Peyer's patch (tissue), 4 donors: ENCODE data around the gene FLRT1. TPM values are rescaled to one million over a fixed set of nuclear protein-coding genes. Genes with fewer than 3 reads are reported as not detected.

Experiments
- DNase-seq, 3 donors: peaks; one replicate each; pipeline ENCODE4 v3.0.0-alpha.2; 2017 to 2019
- H3K27ac ChIP-seq, 4 donors: fragments of 200-600 bp; sonication (generic); one replicate each; pipeline ENCODE4 v1.5.1; 2016 to 2019
- H3K27me3 ChIP-seq, 2 donors: fragments of 200-600 bp; sonication (generic); one replicate each; pipeline ENCODE4 v1.5.1; 2019
- H3K36me3 ChIP-seq, 3 donors: fragments of 200-600 bp; sonication (generic); one replicate each; pipeline ENCODE4 v1.5.1; 2016 to 2019
- H3K4me1 ChIP-seq, 4 donors: fragments of 200-600 bp; sonication (generic); one replicate each; pipeline ENCODE4 v1.5.1; 2016 to 2019
- H3K4me3 ChIP-seq, 4 donors: fragments of 200-600 bp; sonication (generic); 1 replicate in 3 of 4; 2 replicates in 1 of 4; pipeline ENCODE4 v1.5.1; 2016 to 2019; ENCODE audit warnings: mild to moderate bottlenecking in 1 of 4
- H3K9me3 ChIP-seq, 4 donors: fragments of 200-600 bp; sonication (generic); one replicate each; pipeline ENCODE4 v1.5.1; 2016 to 2019; ENCODE audit warnings: mild to moderate bottlenecking in 1 of 4
- POLR2A ChIP-seq, 2 donors: fragments of 450-650 bp; IDR thresholded peaks; one replicate each; pipeline ENCODE4 v1.5.1; 2017; ENCODE audit warnings: antibody characterized with exemption in 2 of 2, mild to moderate bottlenecking in 2 of 2, moderate library complexity in 2 of 2
- total RNA-seq, 4 donors: library from RNA; depleted of rRNA; stranded (reverse); fragments of >200 nt; gene quantifications; one replicate each; pipeline ENCODE4 v1.1.0, GENCODE V29; 2016
- TF ChIP-seq, protein P1 (sequence below), 6 experiments: fragments of 450-650 bp in 4 of 6; fragments of 200-600 bp in 2 of 6; sonication (generic) in 1 of 6; IDR thresholded peaks; one replicate each; pipeline ENCODE4 v1.5.1; 2017 to 2019; ENCODE audit warnings: antibody characterized with exemption in 6 of 6, mild to moderate bottlenecking in 3 of 6, moderate library complexity in 1 of 6

Gene FLRT1
- total RNA-seq, 4 donors from 2014 or later: 0.27 TPM; not detected in 3

DNA sequence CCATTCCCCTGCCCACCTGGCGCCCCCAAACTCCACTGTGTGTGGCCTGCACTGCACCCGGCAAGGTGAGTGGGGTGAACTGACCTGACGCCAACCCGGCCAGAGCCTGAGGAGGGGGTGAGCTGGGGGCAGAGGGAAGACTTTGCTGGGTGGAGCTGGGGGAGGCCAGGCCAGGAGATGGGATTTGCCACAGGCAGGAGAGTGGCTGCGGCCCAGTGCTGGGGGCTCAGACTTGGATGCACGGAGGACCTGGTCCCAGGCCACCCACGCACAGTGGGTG is 17.8 kb upstream of the FLRT1 start:
- TF ChIP-seq POLR2A (IDR thresholded peaks at IDR 0.05): no peak
- TF ChIP-seq, protein P1, sequence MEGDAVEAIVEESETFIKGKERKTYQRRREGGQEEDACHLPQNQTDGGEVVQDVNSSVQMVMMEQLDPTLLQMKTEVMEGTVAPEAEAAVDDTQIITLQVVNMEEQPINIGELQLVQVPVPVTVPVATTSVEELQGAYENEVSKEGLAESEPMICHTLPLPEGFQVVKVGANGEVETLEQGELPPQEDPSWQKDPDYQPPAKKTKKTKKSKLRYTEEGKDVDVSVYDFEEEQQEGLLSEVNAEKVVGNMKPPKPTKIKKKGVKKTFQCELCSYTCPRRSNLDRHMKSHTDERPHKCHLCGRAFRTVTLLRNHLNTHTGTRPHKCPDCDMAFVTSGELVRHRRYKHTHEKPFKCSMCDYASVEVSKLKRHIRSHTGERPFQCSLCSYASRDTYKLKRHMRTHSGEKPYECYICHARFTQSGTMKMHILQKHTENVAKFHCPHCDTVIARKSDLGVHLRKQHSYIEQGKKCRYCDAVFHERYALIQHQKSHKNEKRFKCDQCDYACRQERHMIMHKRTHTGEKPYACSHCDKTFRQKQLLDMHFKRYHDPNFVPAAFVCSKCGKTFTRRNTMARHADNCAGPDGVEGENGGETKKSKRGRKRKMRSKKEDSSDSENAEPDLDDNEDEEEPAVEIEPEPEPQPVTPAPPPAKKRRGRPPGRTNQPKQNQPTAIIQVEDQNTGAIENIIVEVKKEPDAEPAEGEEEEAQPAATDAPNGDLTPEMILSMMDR (IDR thresholded peaks at IDR 0.05): no peak

DNA sequence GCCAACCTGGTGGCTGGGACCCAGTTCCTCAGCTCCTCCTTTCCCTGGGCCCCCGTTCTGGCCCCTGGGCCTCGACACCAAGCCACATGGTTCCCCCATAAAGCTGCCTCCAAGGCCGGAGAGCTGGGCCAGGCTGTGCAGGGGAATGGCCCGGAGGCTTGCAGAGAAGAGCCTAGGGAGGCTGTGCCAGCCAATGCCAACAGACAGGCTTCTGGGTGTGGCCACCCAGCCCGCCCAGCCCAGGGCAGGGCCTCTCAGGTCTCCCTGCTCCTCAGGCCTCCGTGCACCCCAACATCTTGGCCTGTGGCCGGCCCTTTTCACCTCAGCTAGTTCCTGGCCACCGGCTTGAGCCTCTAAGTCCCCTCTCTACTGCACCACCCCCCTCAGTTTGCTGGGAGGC is 17.4 kb upstream of the FLRT1 start:
- no peak for DNase-seq
- Histone ChIP-seq H3K4me1 (no peaks in the 10 kb centered on the region), H3K4me3 (no peak overlapping the region), H3K27me3 (no peaks in the 10 kb centered on the region), H3K27ac (no peak overlapping the region), H3K9me3 (no peaks in the 10 kb centered on the region), H3K36me3 (no peaks in the 10 kb centered on the region)
- TF ChIP-seq POLR2A (IDR thresholded peaks at IDR 0.05): no peak
- TF ChIP-seq, protein P1 (IDR thresholded peaks at IDR 0.05): no peak

More for the DNA sequence above, 17.8 kb upstream of the FLRT1 start:
- Histone ChIP-seq H3K4me3 (no peak overlapping the region), H3K4me1 (no peaks in the 10 kb centered on the region), H3K36me3 (no peaks in the 10 kb centered on the region), H3K27ac (no peak overlapping the region), H3K27me3 (no peaks in the 10 kb centered on the region), H3K9me3 (no peaks in the 10 kb centered on the region)
- no peak for DNase-seq

DNA sequence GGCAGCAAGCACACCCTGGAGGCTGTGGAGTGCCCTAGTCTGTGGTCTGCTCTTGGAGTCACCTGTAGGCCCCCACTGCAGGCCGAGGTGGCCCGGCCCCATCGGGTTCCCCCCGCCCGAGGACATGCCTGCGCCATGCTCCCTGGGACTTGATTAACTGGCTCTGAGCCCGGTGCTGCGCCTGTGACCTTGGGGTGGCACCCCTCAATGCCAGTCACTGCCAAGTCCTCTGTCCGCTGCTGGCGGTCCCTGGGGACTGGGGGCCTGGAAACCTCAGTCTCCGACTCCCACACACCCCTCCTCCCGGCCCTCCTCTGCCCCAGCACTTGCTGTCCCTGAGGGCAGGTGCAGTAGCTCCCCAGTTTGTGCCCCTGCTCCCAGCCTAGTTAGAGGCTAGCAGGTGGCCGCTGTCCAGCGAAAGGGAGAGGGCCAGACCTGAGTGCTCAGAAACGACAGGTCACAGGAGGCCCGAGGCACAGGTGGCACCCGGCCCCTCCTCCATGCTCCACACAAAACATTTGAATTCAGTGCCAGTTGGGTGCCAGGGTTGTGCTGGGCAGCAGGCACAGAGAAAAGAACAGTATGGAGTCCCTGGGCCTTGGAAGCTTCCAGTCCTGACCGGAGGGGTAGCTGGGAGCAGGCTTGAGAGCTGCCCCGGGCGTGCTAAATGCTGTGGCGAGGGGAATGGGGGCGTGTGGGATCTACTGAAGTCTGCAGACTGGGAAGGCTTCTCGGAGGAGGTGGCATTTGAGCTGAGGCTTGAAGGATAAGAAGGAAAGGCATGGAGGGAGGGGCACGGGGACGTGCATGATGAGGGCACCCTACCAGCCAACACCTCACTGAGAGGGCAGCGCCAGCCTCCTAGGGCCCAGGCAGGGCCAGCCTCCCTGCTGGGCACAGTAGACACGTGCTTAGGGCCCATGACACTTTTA is 16.4 kb upstream of the FLRT1 start:
- no peaks in the 10 kb centered on the region for H3K4me1 ChIP-seq
- no peak overlapping the region for H3K27ac ChIP-seq

DNA sequence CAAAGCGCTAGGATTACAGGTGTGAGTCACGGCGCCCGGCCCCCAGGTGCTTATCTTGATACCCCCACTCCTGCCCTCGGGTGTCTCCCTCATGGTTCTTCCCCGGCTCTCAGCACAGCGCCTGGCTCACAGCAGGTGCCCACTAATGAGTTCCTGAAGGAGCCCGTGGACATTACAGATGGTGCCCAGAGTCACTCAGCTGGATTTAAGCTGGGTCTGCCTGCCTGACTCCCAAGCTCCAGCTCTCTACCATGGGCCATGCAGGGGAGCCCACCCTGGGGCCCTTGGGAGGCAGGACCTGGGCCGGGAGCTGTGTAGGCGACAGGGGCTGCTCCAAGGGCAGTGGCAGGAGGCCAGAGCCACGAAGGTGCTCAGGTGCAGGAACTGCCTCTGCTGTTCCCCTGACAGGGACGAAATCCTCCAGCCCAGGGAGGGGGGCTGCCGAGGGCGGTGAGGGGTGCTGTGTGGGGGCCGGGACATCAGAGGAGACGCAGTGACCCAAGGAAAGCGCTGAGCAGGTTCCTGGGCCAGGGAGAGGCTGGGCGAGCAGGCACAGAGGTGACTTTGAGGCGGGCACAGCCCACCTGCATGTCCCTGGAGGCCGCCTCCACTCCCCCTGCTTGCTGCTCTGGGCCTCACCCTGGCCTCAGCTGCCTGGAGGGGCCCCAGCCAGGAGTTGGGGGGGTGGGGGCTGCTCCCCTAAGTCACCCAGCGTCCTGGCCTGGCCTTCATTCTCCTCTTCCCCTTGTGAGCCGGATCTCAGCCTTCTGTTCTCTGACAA is 14.6 kb upstream of the FLRT1 start:
- Histone ChIP-seq H3K4me3 (no peak overlapping the region), H3K4me1 (no peaks in the 10 kb centered on the region), H3K27ac (no peak overlapping the region), H3K9me3 (no peaks in the 10 kb centered on the region), H3K27me3 (no peaks in the 10 kb centered on the region), H3K36me3 (no peaks in the 10 kb centered on the region)
- no peak for TF ChIP-seq POLR2A (IDR thresholded peaks at IDR 0.05)
- TF ChIP-seq, protein P1 (IDR thresholded peaks at IDR 0.05): no peak
- DNase-seq: no peak

More for the DNA sequence above, 16.4 kb upstream of the FLRT1 start:
- Histone ChIP-seq H3K9me3 (no peaks in the 10 kb centered on the region), H3K36me3 (no peaks in the 10 kb centered on the region), H3K4me3 (no peak overlapping the region), H3K27me3 (no peaks in the 10 kb centered on the region)
- DNase-seq: no peak
- TF ChIP-seq, protein P1 (IDR thresholded peaks at IDR 0.05): no peak
- no peak for TF ChIP-seq POLR2A (IDR thresholded peaks at IDR 0.05)

DNA sequence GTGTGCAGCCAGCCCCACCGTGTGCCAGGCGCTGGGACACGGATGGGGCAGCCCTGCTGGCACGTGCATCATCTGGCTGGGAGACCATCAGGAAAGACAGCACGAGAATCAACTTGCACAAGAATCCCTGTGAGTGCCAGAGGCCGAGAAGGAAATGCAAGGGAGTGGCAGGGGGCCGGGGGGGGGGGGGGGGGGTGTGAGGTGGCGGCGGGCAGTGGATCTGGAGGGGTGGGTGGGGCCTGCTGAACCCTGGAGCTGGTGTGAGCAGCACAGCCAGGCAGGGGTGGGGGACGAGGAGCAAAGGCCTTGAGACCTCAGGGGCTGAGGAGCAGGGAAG is 14.0 kb upstream of the FLRT1 start:
- TF ChIP-seq, protein P1 (IDR thresholded peaks at IDR 0.05): no peak
- TF ChIP-seq POLR2A (IDR thresholded peaks at IDR 0.05): no peak
- DNase-seq: no peak
- Histone ChIP-seq H3K4me1 (no peaks in the 10 kb centered on the region), H3K9me3 (no peaks in the 10 kb centered on the region), H3K36me3 (no peaks in the 10 kb centered on the region), H3K4me3 (no peak overlapping the region), H3K27me3 (no peaks in the 10 kb centered on the region), H3K27ac (no peak overlapping the region)
